Measurements from ENCODE around the gene IGF1. TPM values are rescaled to one million over a fixed set of nuclear protein-coding genes. Genes with fewer than 3 reads are reported as not detected.
"Not testable (repeated sequence)": the region's sequence is repeated elsewhere in the genome, so short reads cannot be mapped to it uniquely, and the experiment has no call there.

Gene IGF1
- total RNA-seq, 1 donor from 2014 or later, result 0.06 TPM

GRCh38 chr12:102356690-102357089 lies 123.7 kb downstream of the IGF1 start:
- no peak overlapping the region for H3K4me3 ChIP-seq (ENCODE audit: low read depth, low read length)
- TF ChIP-seq, protein P1, sequence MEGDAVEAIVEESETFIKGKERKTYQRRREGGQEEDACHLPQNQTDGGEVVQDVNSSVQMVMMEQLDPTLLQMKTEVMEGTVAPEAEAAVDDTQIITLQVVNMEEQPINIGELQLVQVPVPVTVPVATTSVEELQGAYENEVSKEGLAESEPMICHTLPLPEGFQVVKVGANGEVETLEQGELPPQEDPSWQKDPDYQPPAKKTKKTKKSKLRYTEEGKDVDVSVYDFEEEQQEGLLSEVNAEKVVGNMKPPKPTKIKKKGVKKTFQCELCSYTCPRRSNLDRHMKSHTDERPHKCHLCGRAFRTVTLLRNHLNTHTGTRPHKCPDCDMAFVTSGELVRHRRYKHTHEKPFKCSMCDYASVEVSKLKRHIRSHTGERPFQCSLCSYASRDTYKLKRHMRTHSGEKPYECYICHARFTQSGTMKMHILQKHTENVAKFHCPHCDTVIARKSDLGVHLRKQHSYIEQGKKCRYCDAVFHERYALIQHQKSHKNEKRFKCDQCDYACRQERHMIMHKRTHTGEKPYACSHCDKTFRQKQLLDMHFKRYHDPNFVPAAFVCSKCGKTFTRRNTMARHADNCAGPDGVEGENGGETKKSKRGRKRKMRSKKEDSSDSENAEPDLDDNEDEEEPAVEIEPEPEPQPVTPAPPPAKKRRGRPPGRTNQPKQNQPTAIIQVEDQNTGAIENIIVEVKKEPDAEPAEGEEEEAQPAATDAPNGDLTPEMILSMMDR (conservative IDR thresholded peaks at IDR 0.05; ENCODE audit: low read depth, low read length), result no peak
- peak; percentile 18 for DNase-seq (ENCODE audit: low read depth)

DNA sequence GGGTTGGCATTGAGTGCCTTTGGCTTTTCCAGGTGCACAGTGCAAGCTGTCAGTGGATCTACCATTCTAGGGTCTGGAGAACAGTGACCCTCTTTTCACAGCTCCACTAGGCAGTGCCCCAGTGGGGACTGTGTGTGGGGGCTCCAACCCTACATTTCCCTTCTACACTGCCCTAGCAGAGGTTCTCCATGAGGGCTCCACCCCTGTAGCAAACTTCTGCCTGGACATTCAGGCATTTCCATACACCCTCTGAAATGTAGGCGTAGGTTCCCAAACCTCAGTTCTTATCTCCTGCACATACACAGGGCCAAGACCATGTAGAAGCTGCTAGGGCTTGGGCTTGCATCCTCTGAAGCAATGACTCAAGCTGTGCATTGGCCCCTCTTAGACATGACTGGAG lies 126.1 kb downstream of the IGF1 start:
- DNase-seq (ENCODE audit: low read depth); H3K4me3 ChIP-seq (ENCODE audit: low read depth, low read length): not testable (repeated sequence)

- TF ChIP-seq, protein P1 (conservative IDR thresholded peaks at IDR 0.05; ENCODE audit: low read depth, low read length), result no peak
- no peak overlapping the region for H3K4me3 ChIP-seq (ENCODE audit: low read depth, low read length)
- no peak for DNase-seq (ENCODE audit: low read depth)
Measured at GRCh38 chr12:102351322-102351721, 129.0 kb downstream of the IGF1 start.

GRCh38 chr12:102350070-102350469 lies 130.3 kb downstream of the IGF1 start:
- TF ChIP-seq, protein P1 (conservative IDR thresholded peaks at IDR 0.05; ENCODE audit: low read depth, low read length), result no peak
- H3K4me3 ChIP-seq (ENCODE audit: low read depth, low read length), result no peak overlapping the region
- no peak for DNase-seq (ENCODE audit: low read depth)

GRCh38 chr12:102349079-102349478 lies 131.3 kb downstream of the IGF1 start:
- H3K4me3 ChIP-seq (ENCODE audit: low read depth, low read length), result no peak overlapping the region
- DNase-seq (ENCODE audit: low read depth), result no peak
- TF ChIP-seq, protein P1 (conservative IDR thresholded peaks at IDR 0.05; ENCODE audit: low read depth, low read length), result no peak

- no peak for DNase-seq (ENCODE audit: low read depth)
- TF ChIP-seq, protein P1 (conservative IDR thresholded peaks at IDR 0.05; ENCODE audit: low read depth, low read length), result no peak
- no peak overlapping the region for H3K4me3 ChIP-seq (ENCODE audit: low read depth, low read length)
Measured at GRCh38 chr12:102347811-102348210, 132.6 kb downstream of the IGF1 start.

All from epithelial cell of proximal tubule (primary cell).